Measurements from ENCODE around the gene ATP1B2. TPM values are rescaled to one million over a fixed set of nuclear protein-coding genes. Genes with fewer than 3 reads are reported as not detected.

Gene ATP1B2
- total RNA-seq, 3 donors from 2014 or later = 0.41 to 8.7 (median 0.67) TPM

DNA sequence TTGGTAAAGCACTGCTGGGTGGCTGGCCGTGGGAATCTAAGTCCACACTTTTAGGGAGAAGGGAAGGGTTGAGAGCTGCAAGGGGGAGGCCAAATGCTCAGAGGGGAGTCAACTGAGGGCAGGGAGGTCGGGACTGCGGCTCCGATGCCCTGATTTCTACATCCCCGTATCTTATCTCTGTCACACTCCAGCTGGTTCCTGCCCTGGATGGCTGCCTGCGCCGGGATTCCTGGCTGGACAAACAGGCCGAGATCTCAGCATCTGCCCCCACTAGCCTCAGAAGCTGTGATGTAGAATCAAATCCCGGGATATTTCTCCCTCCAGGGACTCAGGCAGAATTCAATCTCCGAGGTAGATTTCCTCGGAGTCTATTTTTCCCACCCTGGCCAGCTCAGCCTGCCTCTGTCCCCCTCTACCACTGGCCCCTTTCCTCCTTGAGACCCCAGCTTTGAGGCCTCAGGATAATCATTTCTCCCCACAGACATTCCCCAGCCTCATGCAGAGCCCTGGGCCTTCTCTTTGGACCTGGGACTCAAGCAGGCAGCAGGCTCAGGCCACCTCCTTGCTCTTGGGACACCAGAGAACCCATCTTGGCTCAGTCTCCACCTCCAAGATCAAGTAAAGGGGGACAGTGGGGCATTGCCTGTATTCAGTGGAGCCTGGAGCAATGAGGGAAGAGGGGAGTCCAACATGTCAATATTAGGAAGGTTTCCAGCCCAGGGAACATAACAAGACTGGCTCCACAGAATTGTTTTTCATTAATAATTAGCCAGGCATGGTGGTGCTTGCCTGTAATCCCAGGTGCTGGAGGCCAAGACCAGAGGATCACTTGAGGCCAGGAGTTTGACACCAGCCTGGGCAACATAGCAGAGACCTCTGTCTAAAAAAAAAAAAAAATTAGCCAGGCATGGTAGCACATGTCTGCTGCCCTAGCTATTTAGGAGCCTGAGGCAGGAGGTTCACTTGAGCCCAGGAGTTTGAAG lies 19.0 kb upstream of the ATP1B2 start:
- intact Hi-C loops (cut with DNase I, micrococcal nuclease) = loop anchor here in 1 of 2 donors (10.0 kb wide), 1 partner anchor 53 kb away; the partner anchor contains the start of genes TP53 and WRAP53

DNA sequence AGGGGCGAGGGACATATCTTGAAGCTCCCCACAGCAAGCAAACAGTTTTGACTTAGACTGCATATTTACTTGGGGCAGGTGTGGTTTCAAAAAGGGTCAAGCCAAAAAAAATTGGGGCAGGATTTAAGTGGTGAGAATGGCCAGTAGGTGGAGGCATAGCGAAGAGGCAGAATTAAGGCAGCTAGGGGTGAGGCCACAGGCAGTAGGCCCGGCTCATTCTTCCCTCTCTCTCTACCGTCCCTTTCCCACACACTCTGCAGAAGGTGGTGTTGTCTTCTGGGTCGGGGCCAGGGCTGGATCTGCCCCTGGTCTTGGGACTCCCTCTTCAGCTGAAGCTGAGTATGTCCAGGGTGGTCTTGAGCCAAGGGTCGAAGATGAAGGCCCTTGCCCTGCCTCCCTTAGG lies 18.2 kb upstream of the ATP1B2 start:
- Histone ChIP-seq H3K36me3 (ENCODE audit: low read depth) (no peaks in the 10 kb centered on the region), H3K4me1 (ENCODE audit: low read depth) (peaks cover 3% of the 10 kb centered on the region), H3K4me3 (no peak overlapping the region), H3K9me3 (no peaks in the 10 kb centered on the region)
- ATAC-seq (peak; percentile 52), DNase-seq (peak in 1 of 3 donors; percentile 52)
- TF ChIP-seq, protein P1, sequence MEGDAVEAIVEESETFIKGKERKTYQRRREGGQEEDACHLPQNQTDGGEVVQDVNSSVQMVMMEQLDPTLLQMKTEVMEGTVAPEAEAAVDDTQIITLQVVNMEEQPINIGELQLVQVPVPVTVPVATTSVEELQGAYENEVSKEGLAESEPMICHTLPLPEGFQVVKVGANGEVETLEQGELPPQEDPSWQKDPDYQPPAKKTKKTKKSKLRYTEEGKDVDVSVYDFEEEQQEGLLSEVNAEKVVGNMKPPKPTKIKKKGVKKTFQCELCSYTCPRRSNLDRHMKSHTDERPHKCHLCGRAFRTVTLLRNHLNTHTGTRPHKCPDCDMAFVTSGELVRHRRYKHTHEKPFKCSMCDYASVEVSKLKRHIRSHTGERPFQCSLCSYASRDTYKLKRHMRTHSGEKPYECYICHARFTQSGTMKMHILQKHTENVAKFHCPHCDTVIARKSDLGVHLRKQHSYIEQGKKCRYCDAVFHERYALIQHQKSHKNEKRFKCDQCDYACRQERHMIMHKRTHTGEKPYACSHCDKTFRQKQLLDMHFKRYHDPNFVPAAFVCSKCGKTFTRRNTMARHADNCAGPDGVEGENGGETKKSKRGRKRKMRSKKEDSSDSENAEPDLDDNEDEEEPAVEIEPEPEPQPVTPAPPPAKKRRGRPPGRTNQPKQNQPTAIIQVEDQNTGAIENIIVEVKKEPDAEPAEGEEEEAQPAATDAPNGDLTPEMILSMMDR (IDR thresholded peaks at IDR 0.05) = peak; percentile 16
- intact Hi-C loops (cut with DNase I, micrococcal nuclease) = loop anchor here in 1 of 2 donors (10.0 kb wide), 1 partner anchor 52 kb away; the partner anchor contains the start of genes TP53 and WRAP53

More for the DNA sequence above, 19.0 kb upstream of the ATP1B2 start:
- no peaks in the 10 kb centered on the region for H3K9me3 ChIP-seq
- TF ChIP-seq, protein P1 (IDR thresholded peaks at IDR 0.05) = no peak
- H3K36me3 ChIP-seq (ENCODE audit: low read depth) = no peaks in the 10 kb centered on the region
- ATAC-seq (no peak), DNase-seq (no peak)
- H3K4me3 ChIP-seq = no peak overlapping the region
- H3K4me1 ChIP-seq (ENCODE audit: low read depth) = peaks cover 6% of the 10 kb centered on the region

DNA sequence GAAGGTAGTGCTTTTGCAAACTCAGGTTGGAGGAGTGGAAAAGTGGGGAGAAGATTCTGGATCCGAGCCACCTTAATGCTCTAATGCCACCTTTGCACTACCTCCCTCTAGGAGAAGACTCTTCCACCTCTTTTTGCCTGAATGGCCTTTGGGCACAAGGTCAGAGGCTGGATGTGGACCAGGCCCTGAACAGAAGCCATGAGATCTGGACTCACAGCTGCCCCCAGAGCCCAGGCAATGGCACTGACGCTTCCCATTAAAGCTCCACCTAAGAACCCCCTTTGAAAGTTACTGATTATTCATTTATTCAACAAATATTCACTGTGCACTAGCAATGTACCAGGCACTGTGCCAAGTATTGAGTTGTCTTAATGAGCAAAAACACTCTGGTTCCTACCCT lies 17.6 kb upstream of the ATP1B2 start:
- Histone ChIP-seq H3K4me3 (no peak overlapping the region), H3K9me3 (no peaks in the 10 kb centered on the region), H3K4me1 (ENCODE audit: low read depth) (peaks cover 3% of the 10 kb centered on the region), H3K36me3 (ENCODE audit: low read depth) (no peaks in the 10 kb centered on the region)
- TF ChIP-seq, protein P1 (IDR thresholded peaks at IDR 0.05) = no peak
- DNase-seq (no peak), ATAC-seq (no peak)
- intact Hi-C loops (cut with DNase I, micrococcal nuclease) = loop anchor here in 1 of 2 donors (10.0 kb wide), 1 partner anchor 52 kb away; the partner anchor contains the start of genes TP53 and WRAP53

DNA sequence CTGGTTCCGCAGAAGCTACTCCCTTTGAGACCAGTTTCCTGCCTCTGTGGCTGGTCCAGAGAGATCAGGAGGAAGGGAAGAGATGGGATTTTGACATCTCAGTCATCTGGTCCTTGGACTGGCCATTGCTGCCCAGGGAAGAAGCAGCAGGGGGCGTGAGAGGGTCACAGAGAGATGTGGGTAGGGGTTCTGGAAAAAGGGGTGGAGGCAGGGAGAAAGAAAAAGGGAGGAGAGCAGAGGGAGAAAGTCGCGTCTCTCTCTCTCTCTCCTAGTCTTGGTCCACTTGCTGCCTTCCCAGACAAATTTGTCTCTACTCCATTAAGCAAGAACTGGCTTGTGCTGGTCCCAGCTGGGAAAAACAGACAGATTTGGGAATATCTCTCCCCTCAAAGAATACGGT lies 16.3 kb upstream of the ATP1B2 start:
- intact Hi-C loops (cut with DNase I, micrococcal nuclease) = loop anchor here in 1 of 2 donors (10.0 kb wide), 1 partner anchor 50 kb away; the partner anchor contains the start of genes TP53 and WRAP53
- H3K9me3 ChIP-seq = no peaks in the 10 kb centered on the region

DNA sequence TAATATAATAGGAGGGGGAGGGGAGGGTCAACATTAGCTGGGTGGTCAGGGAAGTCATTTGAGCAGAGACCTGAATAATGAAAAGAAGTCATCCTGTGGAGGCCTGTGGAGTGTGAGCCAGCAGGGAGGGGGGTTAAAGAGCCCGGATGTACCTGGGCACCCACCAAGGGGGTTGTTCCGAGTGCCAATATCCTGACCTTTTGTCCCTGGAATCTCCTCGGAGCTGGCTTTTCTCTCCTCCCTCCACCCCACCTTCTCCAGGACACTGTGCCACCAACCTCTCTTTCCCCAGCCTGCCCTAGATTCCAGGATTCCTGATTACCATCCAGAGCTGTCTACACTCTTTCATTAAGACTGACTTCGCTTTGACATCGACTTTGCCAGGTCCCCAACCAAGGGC lies 14.6 kb upstream of the ATP1B2 start:
- H3K4me1 ChIP-seq (ENCODE audit: low read depth) = no peaks in the 10 kb centered on the region
- ATAC-seq = no peak
- no peaks in the 10 kb centered on the region for H3K9me3 ChIP-seq
- no peak overlapping the region for H3K4me3 ChIP-seq
- no peaks in the 10 kb centered on the region for H3K36me3 ChIP-seq (ENCODE audit: low read depth)
- no peak for DNase-seq
- TF ChIP-seq, protein P1 (IDR thresholded peaks at IDR 0.05) = no peak
- intact Hi-C loops (cut with DNase I, micrococcal nuclease) = loop anchor here in 1 of 2 donors (10.0 kb wide), 1 partner anchor 49 kb away; the partner anchor contains the start of genes TP53 and WRAP53

More for the DNA sequence above, 16.3 kb upstream of the ATP1B2 start:
- Histone ChIP-seq H3K4me3 (no peak overlapping the region), H3K36me3 (ENCODE audit: low read depth) (no peaks in the 10 kb centered on the region), H3K4me1 (ENCODE audit: low read depth) (peaks cover 3% of the 10 kb centered on the region)
- peak in 2 of 3 donors; percentile 51 to 61 for DNase-seq
- TF ChIP-seq, protein P1 (IDR thresholded peaks at IDR 0.05) = no peak
- ATAC-seq = no peak
